PFSK-1 (cell line): Measurements from ENCODE around the gene MLXIPL.

Experiments
- FOXP2 ChIP-seq: optimal IDR thresholded peaks from 2 replicates; pipeline ENCODE3; 2011; ENCODE audit warnings: borderline replicate concordance, control low read depth, inconsistent platforms; ENCODE audit not compliant: insufficient read depth; ENCODE audit errors: extremely low read length, extremely low read depth
- POLR2AphosphoS5 ChIP-seq: IDR thresholded peaks from 2 replicates; pipeline ENCODE4 v1.6.1; 2012; ENCODE audit warnings: low read depth, mild to moderate bottlenecking, control low read depth, low read length, moderate library complexity
- SIN3A ChIP-seq: IDR thresholded peaks from 2 replicates; pipeline ENCODE4 v1.6.1; 2012; ENCODE audit warnings: mild to moderate bottlenecking, low read length, moderate library complexity, borderline replicate concordance; ENCODE audit not compliant: insufficient read depth
- TAF1 ChIP-seq: IDR thresholded peaks from 2 replicates; pipeline ENCODE4 v1.6.1; 2012; ENCODE audit warnings: low read length, control low read depth, borderline replicate concordance; ENCODE audit not compliant: insufficient read depth
- TF ChIP-seq, protein P1 (sequence below), 2 experiments: IDR thresholded peaks; 2 replicates each; pipeline versions ENCODE4 v1.6.1 to v1.8.0; 2011 to 2012; ENCODE audit warnings: low read depth in 2 of 2, low read length in 2 of 2, control low read depth in 1 of 2, inconsistent platforms in 1 of 2, mild to moderate bottlenecking in 1 of 2, moderate library complexity in 1 of 2; ENCODE audit not compliant: insufficient read depth in 1 of 2

Gene MLXIPL

DNA sequence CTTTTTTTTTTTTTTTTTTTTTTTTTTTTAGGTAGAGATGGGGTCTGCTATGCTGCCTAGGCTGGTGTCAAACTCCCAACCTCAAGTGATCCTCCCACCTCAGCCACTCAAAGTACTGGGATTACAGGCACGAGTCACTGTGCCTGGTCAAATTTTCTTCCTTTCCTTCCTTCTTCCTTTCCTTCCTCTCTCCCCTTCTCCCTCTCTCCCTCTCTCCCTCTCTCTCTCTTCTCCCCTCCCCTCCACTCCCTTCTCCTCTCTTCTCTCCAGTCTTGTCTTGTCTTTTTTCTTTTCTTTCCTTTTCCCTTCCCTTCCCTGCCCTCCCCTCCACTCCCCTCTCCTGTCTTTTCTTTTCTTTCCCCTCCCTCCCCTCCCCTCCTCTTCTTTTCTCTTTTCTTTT lies 7.2 kb upstream of the MLXIPL start:
- TF ChIP-seq POLR2AphosphoS5, result no peak
- no peak for TF ChIP-seq SIN3A
- TF ChIP-seq, protein P1, sequence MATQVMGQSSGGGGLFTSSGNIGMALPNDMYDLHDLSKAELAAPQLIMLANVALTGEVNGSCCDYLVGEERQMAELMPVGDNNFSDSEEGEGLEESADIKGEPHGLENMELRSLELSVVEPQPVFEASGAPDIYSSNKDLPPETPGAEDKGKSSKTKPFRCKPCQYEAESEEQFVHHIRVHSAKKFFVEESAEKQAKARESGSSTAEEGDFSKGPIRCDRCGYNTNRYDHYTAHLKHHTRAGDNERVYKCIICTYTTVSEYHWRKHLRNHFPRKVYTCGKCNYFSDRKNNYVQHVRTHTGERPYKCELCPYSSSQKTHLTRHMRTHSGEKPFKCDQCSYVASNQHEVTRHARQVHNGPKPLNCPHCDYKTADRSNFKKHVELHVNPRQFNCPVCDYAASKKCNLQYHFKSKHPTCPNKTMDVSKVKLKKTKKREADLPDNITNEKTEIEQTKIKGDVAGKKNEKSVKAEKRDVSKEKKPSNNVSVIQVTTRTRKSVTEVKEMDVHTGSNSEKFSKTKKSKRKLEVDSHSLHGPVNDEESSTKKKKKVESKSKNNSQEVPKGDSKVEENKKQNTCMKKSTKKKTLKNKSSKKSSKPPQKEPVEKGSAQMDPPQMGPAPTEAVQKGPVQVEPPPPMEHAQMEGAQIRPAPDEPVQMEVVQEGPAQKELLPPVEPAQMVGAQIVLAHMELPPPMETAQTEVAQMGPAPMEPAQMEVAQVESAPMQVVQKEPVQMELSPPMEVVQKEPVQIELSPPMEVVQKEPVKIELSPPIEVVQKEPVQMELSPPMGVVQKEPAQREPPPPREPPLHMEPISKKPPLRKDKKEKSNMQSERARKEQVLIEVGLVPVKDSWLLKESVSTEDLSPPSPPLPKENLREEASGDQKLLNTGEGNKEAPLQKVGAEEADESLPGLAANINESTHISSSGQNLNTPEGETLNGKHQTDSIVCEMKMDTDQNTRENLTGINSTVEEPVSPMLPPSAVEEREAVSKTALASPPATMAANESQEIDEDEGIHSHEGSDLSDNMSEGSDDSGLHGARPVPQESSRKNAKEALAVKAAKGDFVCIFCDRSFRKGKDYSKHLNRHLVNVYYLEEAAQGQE (IDR thresholded peaks at IDR 0.05; ENCODE audit: insufficient read depth in 1 of 2, low read depth in 2 of 2, low read length in 2 of 2), result no peak
- no peak for TF ChIP-seq FOXP2
- TF ChIP-seq TAF1, result no peak

DNA sequence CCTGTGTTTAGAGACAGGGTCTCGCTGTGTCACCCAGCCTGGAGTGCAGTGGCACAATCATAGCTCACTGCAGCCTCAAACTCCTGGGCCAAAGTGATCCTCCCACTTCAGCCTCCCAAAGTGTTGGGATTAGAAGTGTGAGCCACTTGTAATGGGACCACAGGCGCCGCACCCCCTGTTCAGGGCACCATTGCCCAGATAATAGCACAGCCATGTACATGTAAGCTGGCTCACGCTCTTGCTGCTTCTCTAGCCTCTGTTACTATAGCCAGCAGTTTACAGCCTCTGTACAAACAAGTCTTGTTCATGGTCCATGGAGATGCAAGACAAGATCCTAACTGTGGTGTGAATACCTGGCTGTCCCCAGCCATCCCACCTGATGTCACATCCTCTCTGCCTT lies 4.2 kb upstream of the MLXIPL start:
- TF ChIP-seq TAF1 (no peak), SIN3A (no peak), POLR2AphosphoS5 (no peak), FOXP2 (no peak)
- TF ChIP-seq, protein P1 (IDR thresholded peaks at IDR 0.05; ENCODE audit: insufficient read depth in 1 of 2, low read depth in 2 of 2, low read length in 2 of 2), result no peak

GRCh38 chr7:73626814-73627213 lies 2.5 kb upstream of the MLXIPL start:
- no peak for TF ChIP-seq POLR2AphosphoS5
- TF ChIP-seq, protein P1 (IDR thresholded peaks at IDR 0.05; ENCODE audit: insufficient read depth in 1 of 2, low read depth in 2 of 2, low read length in 2 of 2), result no peak
- TF ChIP-seq FOXP2, result no peak
- no peak for TF ChIP-seq TAF1
- no peak for TF ChIP-seq SIN3A

- TF ChIP-seq FOXP2 (no peak), TAF1 (no peak), POLR2AphosphoS5 (no peak), SIN3A (no peak)
- TF ChIP-seq, protein P1 (IDR thresholded peaks at IDR 0.05; ENCODE audit: insufficient read depth in 1 of 2, low read depth in 2 of 2, low read length in 2 of 2), result no peak
Observed at GRCh38 chr7:73625276-73625675, 954 bp upstream of the MLXIPL start.

DNA sequence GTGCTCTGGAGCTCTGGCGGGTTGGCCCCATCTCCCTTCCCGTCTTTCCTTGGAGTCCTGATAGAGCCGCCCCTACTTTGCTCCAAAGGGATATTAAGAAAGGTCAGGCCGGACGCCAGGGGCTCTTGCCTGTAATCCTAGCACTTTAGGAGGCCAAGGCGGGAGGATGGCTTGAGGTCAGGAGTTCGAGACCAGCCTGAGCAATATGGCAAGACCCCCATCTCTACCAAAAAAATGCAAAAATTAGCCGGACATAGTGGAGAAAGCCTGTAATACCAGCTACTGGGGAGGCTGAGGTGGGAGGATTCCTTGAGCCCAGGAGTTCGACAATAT lies 313 bp upstream of the MLXIPL start:
- TF ChIP-seq SIN3A (no peak), TAF1 (no peak), POLR2AphosphoS5 (no peak), FOXP2 (no peak)
- TF ChIP-seq, protein P1 (IDR thresholded peaks at IDR 0.05; ENCODE audit: insufficient read depth in 1 of 2, low read depth in 2 of 2, low read length in 2 of 2), result no peak
